OCI-LY7 (cell line): ENCODE results near the gene BCL2L11.

Experiments
- CTCF ChIP-seq: fragments of 200-600 bp; sonication (generic); conservative IDR thresholded peaks from 2 replicates; pipeline ENCODE4 v1.5.1; 2014; ENCODE audit warnings: mild to moderate bottlenecking, antibody characterized with exemption, low read length, moderate library complexity, mixed read lengths
- EZH2phosphoT487 ChIP-seq: fragments of 200-600 bp; sonication (generic); IDR thresholded peaks from 2 replicates; pipeline ENCODE4 v1.6.1; 2018; ENCODE audit warnings: low read depth, borderline replicate concordance, mild to moderate bottlenecking, mixed run types, antibody characterized with exemption, low read length, moderate library complexity, mixed read lengths

GRCh38 chr2:111135237-111135909 lies 14.7 kb downstream of the BCL2L11 start:
- TF ChIP-seq CTCF = no peak
- no peak for TF ChIP-seq EZH2phosphoT487
